ENCODE results near the gene UTS2.

- TF ChIP-seq MAX (IDR thresholded peaks at IDR 0.05) (no peak), EZH2 (IDR thresholded peaks at IDR 0.05; ENCODE audit: low read depth, low read length, severe bottlenecking) (no peak), FOSL1 (IDR thresholded peaks at IDR 0.05; ENCODE audit: insufficient read depth, low read depth, low read length) (no peak), CTCF (IDR thresholded peaks at IDR 0.05; ENCODE audit: control extremely low read depth in 1 of 3, insufficient read depth in 1 of 3, low read depth in 1 of 3, low read length in 3 of 3) (no peak), BCL11A (IDR thresholded peaks at IDR 0.05; ENCODE audit: low read depth in 2 of 2, low read length in 2 of 2) (no peak), POLR2A (IDR thresholded peaks at IDR 0.05; ENCODE audit: control extremely low read depth in 1 of 2, low read depth in 2 of 2, low read length in 2 of 2) (no peak), EP300 (IDR thresholded peaks at IDR 0.05; ENCODE audit: borderline replicate concordance in 1 of 2, low read depth in 2 of 2, low read length in 2 of 2) (no peak), CEBPB (IDR thresholded peaks at IDR 0.05; ENCODE audit: low read depth, low read length) (no peak)
Observed at GRCh38 chr1:7863756-7864328, 11.0 kb upstream of the UTS2 start.
